ENCODE measurements around the gene RABL6. TPM values are rescaled to one million over a fixed set of nuclear protein-coding genes. Genes with fewer than 3 reads are reported as not detected.
"Not testable (repeated sequence)": the region's sequence is repeated elsewhere in the genome, so short reads cannot be mapped to it uniquely, and the experiment has no call there.

Gene RABL6
- total RNA-seq, 4 donors from 2014 or later = 54.2 to 70.7 (median 61.0) TPM

- Histone ChIP-seq H3K9me3 (no peaks in the 10 kb centered on the region), H3K27me3 (peaks cover 20% of the 10 kb centered on the region), H3K4me1 (peaks cover 55% of the 10 kb centered on the region), H3K36me3 (no peaks in the 10 kb centered on the region), H3K27ac (no peak overlapping the region), H3K4me3 (no peak overlapping the region)
- no peak for TF ChIP-seq POLR2A (IDR thresholded peaks at IDR 0.05)
- TF ChIP-seq CTCF (IDR thresholded peaks at IDR 0.05) = no peak
- no peak for TF ChIP-seq EP300 (IDR thresholded peaks at IDR 0.05)
- no peak for TF ChIP-seq POLR2AphosphoS5 (IDR thresholded peaks at IDR 0.05)
- 92% methylated on average over 14 of the region's 14 CpGs for WGBS
- DNase-seq (ENCODE audit: low spot score in 2 of 2) = no peak
Observed at GRCh38 chr9:136794281-136794999, 13.3 kb upstream of the RABL6 start.

GRCh38 chr9:136795000-136795348 is 12.8 kb upstream of the RABL6 start:
- no peak for DNase-seq (ENCODE audit: low spot score in 2 of 2)
- Histone ChIP-seq H3K9me3 (no peaks in the 10 kb centered on the region), H3K36me3 (no peaks in the 10 kb centered on the region), H3K27me3 (peaks cover 25% of the 10 kb centered on the region), H3K4me3 (no peak overlapping the region), H3K4me1 (peaks cover 59% of the 10 kb centered on the region), H3K27ac (no peak overlapping the region)
- TF ChIP-seq POLR2AphosphoS5 (IDR thresholded peaks at IDR 0.05) = no peak
- TF ChIP-seq EP300 (IDR thresholded peaks at IDR 0.05) = no peak
- no peak for TF ChIP-seq CTCF (IDR thresholded peaks at IDR 0.05)
- TF ChIP-seq POLR2A (IDR thresholded peaks at IDR 0.05) = no peak
- 76% methylated on average over 6 of the region's 6 CpGs for WGBS

GRCh38 chr9:136796238-136796774 is 11.4 kb upstream of the RABL6 start, which contains the start of gene CCDC183:
CCDC183 (plus strand) TSS chr9:136796338; CDS start chr9:136796398, 60 bp downstream.
- Histone ChIP-seq H3K36me3 (no peaks in the 10 kb centered on the region), H3K27me3 (peaks cover 31% of the 10 kb centered on the region), H3K9me3 (no peaks in the 10 kb centered on the region), H3K4me1 (peaks cover 65% of the 10 kb centered on the region), H3K27ac (no peak within 1 kb of the TSS), H3K4me3 (no peak within 1 kb of the TSS)
- no peak for DNase-seq (ENCODE audit: low spot score in 2 of 2)
- TF ChIP-seq POLR2AphosphoS5 (IDR thresholded peaks at IDR 0.05) = no peak
- WGBS = 51% methylated on average over 5 of the region's 5 CpGs

- not testable (repeated sequence) for DNase-seq (ENCODE audit: low spot score in 2 of 2)
- H3K27me3 ChIP-seq = peaks cover 34% of the 10 kb centered on the region
Observed at GRCh38 chr9:136796775-136797347, 10.9 kb upstream of the RABL6 start.

GRCh38 chr9:136798708-136799078 is 9.1 kb upstream of the RABL6 start:
- Histone ChIP-seq H3K9me3 (no peaks in the 10 kb centered on the region), H3K4me1 (peaks cover 52% of the 10 kb centered on the region), H3K27me3 (peaks cover 41% of the 10 kb centered on the region), H3K27ac (no peak overlapping the region), H3K36me3 (no peaks in the 10 kb centered on the region), H3K4me3 (no peak overlapping the region)
- TF ChIP-seq EP300 (IDR thresholded peaks at IDR 0.05) (no peak), POLR2A (IDR thresholded peaks at IDR 0.05) (no peak), POLR2AphosphoS5 (IDR thresholded peaks at IDR 0.05) (no peak), CTCF (IDR thresholded peaks at IDR 0.05) (no peak)
- DNase-seq (ENCODE audit: low spot score in 2 of 2) = no peak
- 74% methylated on average over 5 of the region's 6 CpGs for WGBS

More at GRCh38 chr9:136796775-136797347, 10.9 kb upstream of the RABL6 start:
- H3K4me1 ChIP-seq = peaks cover 62% of the 10 kb centered on the region
- not testable (repeated sequence) for H3K4me3 ChIP-seq, H3K9me3 ChIP-seq, H3K27ac ChIP-seq, H3K36me3 ChIP-seq
- 14% methylated on average over 10 of the region's 10 CpGs for WGBS

GRCh38 chr9:136799079-136799853 is 8.5 kb upstream of the RABL6 start:
- peaks cover 41% of the 10 kb centered on the region for H3K27me3 ChIP-seq
- peak overlapping the region; percentile 40 for H3K4me3 ChIP-seq
- H3K36me3 ChIP-seq = no peaks in the 10 kb centered on the region
- TF ChIP-seq CTCF (IDR thresholded peaks at IDR 0.05) = no peak
- no peak for TF ChIP-seq POLR2A (IDR thresholded peaks at IDR 0.05)
- TF ChIP-seq POLR2AphosphoS5 (IDR thresholded peaks at IDR 0.05) = no peak
- no peak for TF ChIP-seq EP300 (IDR thresholded peaks at IDR 0.05)
- peaks cover 52% of the 10 kb centered on the region for H3K4me1 ChIP-seq
- H3K27ac ChIP-seq = no peak overlapping the region
- no peak for DNase-seq (ENCODE audit: low spot score in 2 of 2)
- no peaks in the 10 kb centered on the region for H3K9me3 ChIP-seq
- no CpG with 5 or more reads among the region's 35 CpGs for WGBS

Measured in suprapubic skin (tissue), 4 donors.